HG03045 (cell line): ENCODE results near the gene TMEM269.

ENCODE experiments used
- ATAC-seq: cut with Tn5 transposase; IDR thresholded peaks from one replicate; pipeline ENCODE4 v1.9.1; 2021; ENCODE audit warnings: mild to moderate bottlenecking, moderate library complexity; ENCODE audit not compliant: unreplicated experiment

TMEM269 gene

GRCh38 chr1:42846257-42847110 lies 61.7 kb downstream of the TMEM269 start, which contains the start of gene ZNF691:
ZNF691 (plus strand) TSS chr1:42846613; CDS start chr1:42849659, 3,046 bp downstream.
- ATAC-seq = peak; percentile 93

- ATAC-seq = no peak
Observed at GRCh38 chr1:42847111-42847595, 62.4 kb downstream of the TMEM269 start.

- ATAC-seq = no peak
Observed at GRCh38 chr1:42847721-42848460, 63.1 kb downstream of the TMEM269 start.

- ATAC-seq = no peak
Observed at GRCh38 chr1:42848823-42849537, 64.2 kb downstream of the TMEM269 start.

GRCh38 chr1:42849944-42850343 lies 65.2 kb downstream of the TMEM269 start:
- ATAC-seq = no peak
